ENCODE results near the gene MC5R.

DNA sequence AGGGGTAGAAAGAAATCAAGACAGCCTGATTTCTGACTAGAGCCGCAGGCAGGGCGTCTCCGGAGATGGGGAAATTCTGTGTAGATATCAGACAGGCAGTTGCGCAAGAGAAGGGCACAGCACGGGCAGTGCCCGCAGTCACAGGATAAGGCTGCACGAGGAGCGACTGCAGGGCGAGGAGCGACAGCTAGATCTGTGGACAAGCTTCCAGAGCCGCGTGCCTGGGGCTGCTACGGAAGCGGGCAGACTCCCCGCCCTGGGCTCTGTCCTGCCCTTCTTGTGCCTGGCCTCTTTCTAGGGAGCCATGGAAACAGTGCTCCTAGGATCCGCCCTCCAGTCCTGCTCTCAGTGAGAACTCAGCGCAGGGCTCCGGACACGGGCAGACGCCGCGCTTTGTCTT, 12.6 kb downstream of the MC5R start:
- TF ChIP-seq, protein P1, sequence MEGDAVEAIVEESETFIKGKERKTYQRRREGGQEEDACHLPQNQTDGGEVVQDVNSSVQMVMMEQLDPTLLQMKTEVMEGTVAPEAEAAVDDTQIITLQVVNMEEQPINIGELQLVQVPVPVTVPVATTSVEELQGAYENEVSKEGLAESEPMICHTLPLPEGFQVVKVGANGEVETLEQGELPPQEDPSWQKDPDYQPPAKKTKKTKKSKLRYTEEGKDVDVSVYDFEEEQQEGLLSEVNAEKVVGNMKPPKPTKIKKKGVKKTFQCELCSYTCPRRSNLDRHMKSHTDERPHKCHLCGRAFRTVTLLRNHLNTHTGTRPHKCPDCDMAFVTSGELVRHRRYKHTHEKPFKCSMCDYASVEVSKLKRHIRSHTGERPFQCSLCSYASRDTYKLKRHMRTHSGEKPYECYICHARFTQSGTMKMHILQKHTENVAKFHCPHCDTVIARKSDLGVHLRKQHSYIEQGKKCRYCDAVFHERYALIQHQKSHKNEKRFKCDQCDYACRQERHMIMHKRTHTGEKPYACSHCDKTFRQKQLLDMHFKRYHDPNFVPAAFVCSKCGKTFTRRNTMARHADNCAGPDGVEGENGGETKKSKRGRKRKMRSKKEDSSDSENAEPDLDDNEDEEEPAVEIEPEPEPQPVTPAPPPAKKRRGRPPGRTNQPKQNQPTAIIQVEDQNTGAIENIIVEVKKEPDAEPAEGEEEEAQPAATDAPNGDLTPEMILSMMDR (IDR thresholded peaks at IDR 0.05 in 2 of 3, conservative IDR thresholded peaks at IDR 0.05 in 1 of 3; ENCODE audit: borderline replicate concordance in 1 of 3, insufficient read depth in 1 of 3, low read depth in 2 of 3, low read length in 2 of 3), result no peak
- TF ChIP-seq POLR2A (IDR thresholded peaks at IDR 0.05; ENCODE audit: borderline replicate concordance, extremely low read depth, insufficient read depth, insufficient read length) (no peak), EZH2 (IDR thresholded peaks at IDR 0.05) (no peak), SRF (IDR thresholded peaks at IDR 0.05; ENCODE audit: low read depth) (no peak), POLR2AphosphoS5 (IDR thresholded peaks at IDR 0.05; ENCODE audit: low read depth, low read length) (no peak), EZH2phosphoT487 (IDR thresholded peaks at IDR 0.05; ENCODE audit: borderline replicate concordance) (no peak), CEBPB (IDR thresholded peaks at IDR 0.05; ENCODE audit: low read depth) (no peak), ZNF274 (IDR thresholded peaks at IDR 0.05; ENCODE audit: low read depth, low read length) (no peak), RAD21 (IDR thresholded peaks at IDR 0.05; ENCODE audit: low read depth) (no peak), EGR1 (IDR thresholded peaks at IDR 0.05; ENCODE audit: low read depth) (no peak)
- TF ChIP-seq, protein P2, sequence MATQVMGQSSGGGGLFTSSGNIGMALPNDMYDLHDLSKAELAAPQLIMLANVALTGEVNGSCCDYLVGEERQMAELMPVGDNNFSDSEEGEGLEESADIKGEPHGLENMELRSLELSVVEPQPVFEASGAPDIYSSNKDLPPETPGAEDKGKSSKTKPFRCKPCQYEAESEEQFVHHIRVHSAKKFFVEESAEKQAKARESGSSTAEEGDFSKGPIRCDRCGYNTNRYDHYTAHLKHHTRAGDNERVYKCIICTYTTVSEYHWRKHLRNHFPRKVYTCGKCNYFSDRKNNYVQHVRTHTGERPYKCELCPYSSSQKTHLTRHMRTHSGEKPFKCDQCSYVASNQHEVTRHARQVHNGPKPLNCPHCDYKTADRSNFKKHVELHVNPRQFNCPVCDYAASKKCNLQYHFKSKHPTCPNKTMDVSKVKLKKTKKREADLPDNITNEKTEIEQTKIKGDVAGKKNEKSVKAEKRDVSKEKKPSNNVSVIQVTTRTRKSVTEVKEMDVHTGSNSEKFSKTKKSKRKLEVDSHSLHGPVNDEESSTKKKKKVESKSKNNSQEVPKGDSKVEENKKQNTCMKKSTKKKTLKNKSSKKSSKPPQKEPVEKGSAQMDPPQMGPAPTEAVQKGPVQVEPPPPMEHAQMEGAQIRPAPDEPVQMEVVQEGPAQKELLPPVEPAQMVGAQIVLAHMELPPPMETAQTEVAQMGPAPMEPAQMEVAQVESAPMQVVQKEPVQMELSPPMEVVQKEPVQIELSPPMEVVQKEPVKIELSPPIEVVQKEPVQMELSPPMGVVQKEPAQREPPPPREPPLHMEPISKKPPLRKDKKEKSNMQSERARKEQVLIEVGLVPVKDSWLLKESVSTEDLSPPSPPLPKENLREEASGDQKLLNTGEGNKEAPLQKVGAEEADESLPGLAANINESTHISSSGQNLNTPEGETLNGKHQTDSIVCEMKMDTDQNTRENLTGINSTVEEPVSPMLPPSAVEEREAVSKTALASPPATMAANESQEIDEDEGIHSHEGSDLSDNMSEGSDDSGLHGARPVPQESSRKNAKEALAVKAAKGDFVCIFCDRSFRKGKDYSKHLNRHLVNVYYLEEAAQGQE (IDR thresholded peaks at IDR 0.05; ENCODE audit: low read depth), result no peak
- TF ChIP-seq, protein P3, sequence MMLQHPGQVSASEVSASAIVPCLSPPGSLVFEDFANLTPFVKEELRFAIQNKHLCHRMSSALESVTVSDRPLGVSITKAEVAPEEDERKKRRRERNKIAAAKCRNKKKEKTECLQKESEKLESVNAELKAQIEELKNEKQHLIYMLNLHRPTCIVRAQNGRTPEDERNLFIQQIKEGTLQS (IDR thresholded peaks at IDR 0.05), result no peak
- TF ChIP-seq, protein P4, sequence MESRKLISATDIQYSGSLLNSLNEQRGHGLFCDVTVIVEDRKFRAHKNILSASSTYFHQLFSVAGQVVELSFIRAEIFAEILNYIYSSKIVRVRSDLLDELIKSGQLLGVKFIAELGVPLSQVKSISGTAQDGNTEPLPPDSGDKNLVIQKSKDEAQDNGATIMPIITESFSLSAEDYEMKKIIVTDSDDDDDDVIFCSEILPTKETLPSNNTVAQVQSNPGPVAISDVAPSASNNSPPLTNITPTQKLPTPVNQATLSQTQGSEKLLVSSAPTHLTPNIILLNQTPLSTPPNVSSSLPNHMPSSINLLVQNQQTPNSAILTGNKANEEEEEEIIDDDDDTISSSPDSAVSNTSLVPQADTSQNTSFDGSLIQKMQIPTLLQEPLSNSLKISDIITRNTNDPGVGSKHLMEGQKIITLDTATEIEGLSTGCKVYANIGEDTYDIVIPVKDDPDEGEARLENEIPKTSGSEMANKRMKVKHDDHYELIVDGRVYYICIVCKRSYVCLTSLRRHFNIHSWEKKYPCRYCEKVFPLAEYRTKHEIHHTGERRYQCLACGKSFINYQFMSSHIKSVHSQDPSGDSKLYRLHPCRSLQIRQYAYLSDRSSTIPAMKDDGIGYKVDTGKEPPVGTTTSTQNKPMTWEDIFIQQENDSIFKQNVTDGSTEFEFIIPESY (IDR thresholded peaks at IDR 0.05; ENCODE audit: extremely low read depth, insufficient replicate concordance, low read length), result no peak

Data from HCT116 (cell line).